ENCODE results near the gene PLXDC1. TPM values are rescaled to one million over a fixed set of nuclear protein-coding genes. Genes with fewer than 3 reads are reported as not detected.

PLXDC1 gene
- total RNA-seq = 1 to 10 TPM in 3 of 4 donors, under 1 TPM in 1; 0.49 to 4.5 (median 2.4) TPM

GRCh38 chr17:39151150-39151942 is at the start of gene PLXDC1:
PLXDC1 (minus strand) TSS chr17:39151637; CDS start chr17:39151437, 200 bp downstream.
- DNase-seq = no peak
- TF ChIP-seq CTCF (IDR thresholded peaks at IDR 0.05 in 4 of 5, conservative IDR thresholded peaks at IDR 0.05 in 1 of 5) = no peak
- no peak for TF ChIP-seq POLR2A (IDR thresholded peaks at IDR 0.05)
- Histone ChIP-seq H3K4me1 (peaks cover 11 to 13% of the 10 kb centered on the region in 2 donors), H3K36me3 (no peaks in the 10 kb centered on the region), H3K27ac (peak within 1 kb of the TSS; percentile 84 to 96 (median 92)), H3K27me3 (peaks cover 5 to 18% (median 7%) of the 10 kb centered on the region in 3 donors), H3K4me3 (peak within 1 kb of the TSS; percentile 61 to 89 (median 86)), H3K9me3 (no peaks in the 10 kb centered on the region)
- intact Hi-C loops (cut with DNase I; ENCODE audit: low total_unique reads) (no loop called here), in situ Hi-C loops (cut with MboI; ENCODE audit: low sequenced_read_pairs in 4 of 4) (loop anchor here in 1 of 4 donors (25.0 kb wide), 1 partner anchor 289 kb away; the partner anchor contains the start of genes LASP1 and RPL23)
- no peak for ATAC-seq

- no peak for ATAC-seq
- in situ Hi-C loops (cut with MboI; ENCODE audit: low sequenced_read_pairs in 4 of 4) (no loop called here), intact Hi-C loops (cut with DNase I; ENCODE audit: low total_unique reads) (no loop called here)
- peak overlapping the region; percentile 79 to 94 (median 84) for H3K4me3 ChIP-seq
- H3K27ac ChIP-seq = peak overlapping the region; percentile 87 to 99 (median 94)
- no peaks in the 10 kb centered on the region for H3K9me3 ChIP-seq
- peaks cover 0 to 42% of the 10 kb centered on the region in 2 donors for H3K36me3 ChIP-seq
- TF ChIP-seq CTCF (IDR thresholded peaks at IDR 0.05 in 4 of 5, conservative IDR thresholded peaks at IDR 0.05 in 1 of 5) (no peak), POLR2A (IDR thresholded peaks at IDR 0.05) (no peak)
- no peaks in the 10 kb centered on the region for H3K27me3 ChIP-seq
- H3K4me1 ChIP-seq = peaks cover 31 to 32% of the 10 kb centered on the region in 2 donors
- no peak for DNase-seq
These were observed 49.6 kb upstream of the PLXDC1 start for GRCh38 chr17:39200957-39201510.

- TF ChIP-seq CTCF (IDR thresholded peaks at IDR 0.05 in 4 of 5, conservative IDR thresholded peaks at IDR 0.05 in 1 of 5) (no peak), POLR2A (IDR thresholded peaks at IDR 0.05) (peak; percentile 85 to 93)
- Histone ChIP-seq H3K27me3 (no peaks in the 10 kb centered on the region), H3K9me3 (no peaks in the 10 kb centered on the region), H3K36me3 (peaks cover 0 to 42% of the 10 kb centered on the region in 2 donors), H3K27ac (peak within 1 kb of the TSS; percentile 87 to 99 (median 94)), H3K4me3 (peak within 1 kb of the TSS; percentile 79 to 94 (median 84)), H3K4me1 (peaks cover 38 to 40% of the 10 kb centered on the region in 2 donors)
- intact Hi-C loops (cut with DNase I; ENCODE audit: low total_unique reads) (no loop called here), in situ Hi-C loops (cut with MboI; ENCODE audit: low sequenced_read_pairs in 4 of 4) (no loop called here)
- peak; percentile 61 to 65 for DNase-seq
- peak; percentile 57 to 61 for ATAC-seq
These were observed 48.8 kb upstream of the PLXDC1 start, which contains the start of gene RPL19 for GRCh38 chr17:39200070-39200879. RPL19 (plus strand) TSS chr17:39200283; CDS start chr17:39200345, 62 bp downstream.

GRCh38 chr17:39199820-39200069 is 48.3 kb upstream of the PLXDC1 start:
- DNase-seq (peak; percentile 92), ATAC-seq (peak; percentile 69 to 82)
- TF ChIP-seq CTCF (IDR thresholded peaks at IDR 0.05 in 4 of 5, conservative IDR thresholded peaks at IDR 0.05 in 1 of 5) = no peak
- peak in 1 of 2 donors; percentile 82 for TF ChIP-seq POLR2A (IDR thresholded peaks at IDR 0.05)
- Histone ChIP-seq H3K36me3 (peaks cover 0 to 38% of the 10 kb centered on the region in 2 donors), H3K27ac (peak overlapping the region; percentile 87 to 99 (median 94)), H3K27me3 (no peaks in the 10 kb centered on the region), H3K9me3 (no peaks in the 10 kb centered on the region), H3K4me3 (peak overlapping the region; percentile 79 to 94 (median 84)), H3K4me1 (peaks cover 44 to 45% of the 10 kb centered on the region in 2 donors)
- intact Hi-C loops (cut with DNase I; ENCODE audit: low total_unique reads) = loop anchor here (10.0 kb wide), 2 partner anchors 465 to 1145 kb away; partner anchors contain the start of genes PNMT and TCAP
- in situ Hi-C loops (cut with MboI; ENCODE audit: low sequenced_read_pairs in 4 of 4) = no loop called here

Data from gastrocnemius medialis (tissue), 4 donors.